Measurements from ENCODE around the gene SURF6.
"Not testable (repeated sequence)": the region's sequence is repeated elsewhere in the genome, so short reads cannot be mapped to it uniquely, and the experiment has no call there.

The SURF6 gene

DNA sequence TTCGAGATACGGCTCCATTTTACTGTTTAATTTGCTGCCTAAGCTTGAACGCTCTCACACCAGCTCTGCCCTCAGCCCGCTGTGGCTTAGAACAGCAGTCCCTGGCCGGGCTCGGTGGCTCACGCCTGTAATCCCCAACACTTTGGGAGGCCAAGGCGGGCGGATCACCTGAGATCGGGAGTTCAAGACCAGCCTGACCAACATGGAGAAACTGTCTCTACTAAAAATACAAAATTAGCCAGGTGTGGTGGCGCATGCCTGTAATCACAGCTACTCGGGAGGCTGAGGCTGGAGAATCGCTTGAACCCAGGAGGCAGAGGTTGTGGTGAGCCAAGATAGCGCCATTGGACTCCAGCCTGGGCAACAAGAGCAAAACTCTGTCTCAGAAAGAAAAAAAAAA is 41.3 kb upstream of the SURF6 start:
- not testable (repeated sequence) for H3K4me3 ChIP-seq (ENCODE audit: low read depth in 1 of 5, low read length in 5 of 5); H3K27me3 ChIP-seq (ENCODE audit: control insufficient read depth in 5 of 5, insufficient read depth in 4 of 5, low read length in 5 of 5); H3K36me3 ChIP-seq (ENCODE audit: control insufficient read depth in 5 of 5, insufficient read depth in 5 of 5, low read length in 5 of 5); H3K9me3 ChIP-seq (ENCODE audit: control insufficient read depth in 5 of 5, low read length in 5 of 5); H3K9ac ChIP-seq (ENCODE audit: low read length in 5 of 5)
- Histone ChIP-seq H3K27ac (ENCODE audit: low read depth, low read length) (peak overlapping the region; percentile 54), H3K4me1 (ENCODE audit: control insufficient read depth in 5 of 5, insufficient read depth in 5 of 5, low read length in 5 of 5) (peaks cover 3 to 43% (median 34%) of the 10 kb centered on the region in 5 donors)

DNA sequence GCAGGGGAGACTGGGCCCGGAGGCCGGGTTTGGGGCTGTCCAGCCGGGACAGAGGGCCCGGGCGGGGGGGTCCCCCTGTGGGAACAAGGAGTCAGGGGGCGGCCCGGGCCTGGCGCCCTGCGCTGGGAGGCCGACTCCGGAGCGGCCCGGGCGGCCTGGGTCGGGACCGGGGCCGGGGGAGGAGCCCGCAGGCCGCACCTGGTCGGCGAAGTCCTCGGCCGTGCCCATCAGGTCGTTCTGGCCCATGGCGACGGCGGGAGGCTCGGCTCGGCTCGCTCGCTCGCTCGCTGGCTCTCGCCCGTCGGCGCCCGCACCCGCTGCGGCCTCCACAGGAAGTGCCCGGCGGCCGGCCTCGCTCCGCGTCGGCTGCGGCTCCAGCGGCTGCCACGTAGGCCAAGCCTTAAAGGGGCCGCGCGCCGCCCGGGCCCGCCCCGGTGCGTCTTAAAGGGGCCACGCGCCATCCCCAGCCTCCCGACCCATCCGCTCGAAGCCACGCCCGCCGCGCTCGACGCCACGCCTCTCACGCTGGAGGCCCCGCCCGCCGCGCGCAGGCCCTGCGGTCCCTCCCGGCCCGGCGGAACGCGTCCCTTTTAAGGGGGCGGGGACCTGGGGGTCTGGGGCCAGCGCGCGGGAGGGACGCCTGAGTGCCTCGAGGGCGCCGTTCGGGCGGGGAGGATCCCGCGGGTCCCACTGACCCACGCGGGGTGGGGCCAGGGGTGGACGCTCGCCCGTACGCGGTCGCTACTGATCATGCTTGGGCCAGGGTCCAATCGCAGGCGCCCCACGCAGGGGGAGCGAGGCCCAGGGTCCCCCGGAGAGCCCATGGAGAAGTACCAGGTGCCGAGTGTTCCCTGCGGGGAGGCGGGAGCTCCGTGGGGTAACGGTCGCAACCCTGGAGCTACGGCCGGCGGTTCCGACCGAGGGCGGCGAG is 40.0 kb upstream of the SURF6 start, which contains the start of the genes STKLD1 and SURF4:
TSS of gene STKLD1 (plus strand) at position 643 of the 931 bp plus-strand sequence. CDS start at position 751, 108 bp downstream.
TSS of gene SURF4 (minus strand) at position 337 of the 931 bp plus-strand sequence. CDS start at position 246, 91 bp downstream.
- H3K36me3 ChIP-seq (ENCODE audit: control insufficient read depth in 5 of 5, insufficient read depth in 5 of 5, low read length in 5 of 5): peaks cover 0 to 8% (median 5%) of the 10 kb centered on the region in 5 donors
- H3K4me3 ChIP-seq (ENCODE audit: low read depth in 1 of 5, low read length in 5 of 5): peak within 1 kb of the TSS; percentile 75 to 98 (median 88)
- H3K4me1 ChIP-seq (ENCODE audit: control insufficient read depth in 5 of 5, insufficient read depth in 5 of 5, low read length in 5 of 5): peaks cover 10 to 56% (median 47%) of the 10 kb centered on the region in 5 donors
- H3K27me3 ChIP-seq (ENCODE audit: control insufficient read depth in 5 of 5, insufficient read depth in 4 of 5, low read length in 5 of 5): no peaks in the 10 kb centered on the region
- H3K9ac ChIP-seq (ENCODE audit: low read length in 5 of 5): peak within 1 kb of the TSS; percentile 40 to 100 (median 96)
- H3K9me3 ChIP-seq (ENCODE audit: control insufficient read depth in 5 of 5, low read length in 5 of 5): peaks cover 0 to 8% (median 2%) of the 10 kb centered on the region in 5 donors
- H3K27ac ChIP-seq (ENCODE audit: low read depth, low read length): peak within 1 kb of the TSS; percentile 74

- peaks cover 14 to 64% (median 55%) of the 10 kb centered on the region in 5 donors for H3K4me1 ChIP-seq (ENCODE audit: control insufficient read depth in 5 of 5, insufficient read depth in 5 of 5, low read length in 5 of 5)
Observed at GRCh38 chr9:133375116-133375723, 39.2 kb upstream of the SURF6 start.

DNA sequence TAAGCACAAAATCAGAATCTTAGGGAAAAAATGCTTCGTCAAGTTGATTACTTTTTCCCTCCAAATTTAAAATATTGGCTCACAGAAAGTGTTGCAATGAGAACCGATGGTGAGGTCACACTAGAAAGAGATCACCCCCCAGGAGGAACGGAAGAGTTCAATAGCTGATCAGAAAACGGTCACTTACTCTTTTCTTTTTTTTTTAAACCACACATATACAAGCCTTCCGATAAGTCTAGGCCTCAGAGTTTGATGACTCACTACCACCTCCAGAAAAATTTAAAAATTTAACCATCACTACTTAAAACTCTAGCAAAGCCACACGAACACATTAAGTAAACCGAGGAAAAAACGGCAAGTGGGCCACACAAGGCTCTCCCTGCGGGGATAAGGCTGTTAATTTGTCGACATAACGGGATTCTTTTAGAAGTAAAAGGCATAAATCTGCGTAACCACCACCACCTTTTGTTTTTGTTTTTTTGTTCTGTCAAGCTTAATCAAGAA is 38.7 kb upstream of the SURF6 start:
- Histone ChIP-seq H3K36me3 (ENCODE audit: control insufficient read depth in 5 of 5, insufficient read depth in 5 of 5, low read length in 5 of 5) (peaks cover 0 to 20% (median 15%) of the 10 kb centered on the region in 5 donors), H3K9ac (ENCODE audit: low read length in 5 of 5) (peak overlapping the region; percentile 40 to 100 (median 96)), H3K4me1 (ENCODE audit: control insufficient read depth in 5 of 5, insufficient read depth in 5 of 5, low read length in 5 of 5) (peaks cover 14 to 70% (median 60%) of the 10 kb centered on the region in 5 donors), H3K4me3 (ENCODE audit: low read depth in 1 of 5, low read length in 5 of 5) (peak overlapping the region; percentile 75 to 98 (median 88)), H3K27ac (ENCODE audit: low read depth, low read length) (peak overlapping the region; percentile 74), H3K9me3 (ENCODE audit: control insufficient read depth in 5 of 5, low read length in 5 of 5) (peaks cover 0 to 8% (median 2%) of the 10 kb centered on the region in 5 donors), H3K27me3 (ENCODE audit: control insufficient read depth in 5 of 5, insufficient read depth in 4 of 5, low read length in 5 of 5) (no peaks in the 10 kb centered on the region)

More at GRCh38 chr9:133375116-133375723, 39.2 kb upstream of the SURF6 start:
- Histone ChIP-seq H3K4me3 (ENCODE audit: low read depth in 1 of 5, low read length in 5 of 5) (peak overlapping the region; percentile 75 to 98 (median 88)), H3K9me3 (ENCODE audit: control insufficient read depth in 5 of 5, low read length in 5 of 5) (peaks cover 0 to 8% (median 2%) of the 10 kb centered on the region in 5 donors), H3K36me3 (ENCODE audit: control insufficient read depth in 5 of 5, insufficient read depth in 5 of 5, low read length in 5 of 5) (peaks cover 0 to 14% (median 9%) of the 10 kb centered on the region in 5 donors), H3K27me3 (ENCODE audit: control insufficient read depth in 5 of 5, insufficient read depth in 4 of 5, low read length in 5 of 5) (no peaks in the 10 kb centered on the region), H3K9ac (ENCODE audit: low read length in 5 of 5) (peak overlapping the region; percentile 40 to 100 (median 96)), H3K27ac (ENCODE audit: low read depth, low read length) (peak overlapping the region; percentile 74)

DNA sequence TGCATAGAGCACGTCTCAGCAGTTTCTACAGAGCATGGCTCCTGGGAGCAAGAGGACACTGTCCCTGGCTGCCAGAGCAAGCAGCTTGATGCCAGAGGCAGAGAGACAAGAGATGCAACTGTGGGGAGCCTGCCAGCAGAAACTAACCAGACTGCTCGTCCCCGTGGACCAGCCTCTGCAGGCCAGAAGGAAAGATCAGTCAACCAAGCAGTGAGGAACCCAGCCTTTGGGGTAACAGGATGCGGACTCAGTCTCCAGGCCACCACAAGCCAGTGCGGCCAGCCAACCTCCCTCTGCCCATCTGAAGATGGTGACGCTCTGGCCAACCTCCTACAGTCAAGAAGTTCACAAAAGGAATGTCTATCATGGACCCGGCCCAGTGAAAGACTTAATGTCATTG is 36.2 kb upstream of the SURF6 start:
- H3K27me3 ChIP-seq (ENCODE audit: control insufficient read depth in 5 of 5, insufficient read depth in 4 of 5, low read length in 5 of 5): no peaks in the 10 kb centered on the region
- peaks cover 28 to 88% (median 84%) of the 10 kb centered on the region in 5 donors for H3K4me1 ChIP-seq (ENCODE audit: control insufficient read depth in 5 of 5, insufficient read depth in 5 of 5, low read length in 5 of 5)
- H3K27ac ChIP-seq (ENCODE audit: low read depth, low read length): peak overlapping the region; percentile 74
- peak overlapping the region in 3 of 5 donors; percentile 3 to 14 (median 7) for H3K4me3 ChIP-seq (ENCODE audit: low read depth in 1 of 5, low read length in 5 of 5)
- H3K9ac ChIP-seq (ENCODE audit: low read length in 5 of 5): peak overlapping the region in 3 of 5 donors; percentile 22 to 39 (median 36)
- peaks cover 0 to 33% (median 24%) of the 10 kb centered on the region in 5 donors for H3K36me3 ChIP-seq (ENCODE audit: control insufficient read depth in 5 of 5, insufficient read depth in 5 of 5, low read length in 5 of 5)
- no peaks in the 10 kb centered on the region for H3K9me3 ChIP-seq (ENCODE audit: control insufficient read depth in 5 of 5, low read length in 5 of 5)

GRCh38 chr9:133371261-133371711 is 35.3 kb upstream of the SURF6 start:
- Histone ChIP-seq H3K9ac (ENCODE audit: low read length in 5 of 5) (peak overlapping the region in 3 of 5 donors; percentile 16 to 30 (median 22)), H3K4me1 (ENCODE audit: control insufficient read depth in 5 of 5, insufficient read depth in 5 of 5, low read length in 5 of 5) (peaks cover 28 to 87% (median 76%) of the 10 kb centered on the region in 5 donors), H3K27ac (ENCODE audit: low read depth, low read length) (peak overlapping the region; percentile 74), H3K27me3 (ENCODE audit: control insufficient read depth in 5 of 5, insufficient read depth in 4 of 5, low read length in 5 of 5) (no peaks in the 10 kb centered on the region), H3K4me3 (ENCODE audit: low read depth in 1 of 5, low read length in 5 of 5) (peak overlapping the region in 1 of 5 donors; percentile 3), H3K36me3 (ENCODE audit: control insufficient read depth in 5 of 5, insufficient read depth in 5 of 5, low read length in 5 of 5) (peaks cover 0 to 42% (median 33%) of the 10 kb centered on the region in 5 donors), H3K9me3 (ENCODE audit: control insufficient read depth in 5 of 5, low read length in 5 of 5) (no peaks in the 10 kb centered on the region)

GRCh38 chr9:133370685-133371084 is 34.7 kb upstream of the SURF6 start:
- no peaks in the 10 kb centered on the region for H3K27me3 ChIP-seq (ENCODE audit: control insufficient read depth in 5 of 5, insufficient read depth in 4 of 5, low read length in 5 of 5)
- H3K9ac ChIP-seq (ENCODE audit: low read length in 5 of 5): no peak overlapping the region
- H3K4me3 ChIP-seq (ENCODE audit: low read depth in 1 of 5, low read length in 5 of 5): no peak overlapping the region
- peaks cover 4 to 48% (median 39%) of the 10 kb centered on the region in 5 donors for H3K36me3 ChIP-seq (ENCODE audit: control insufficient read depth in 5 of 5, insufficient read depth in 5 of 5, low read length in 5 of 5)
- no peak overlapping the region for H3K27ac ChIP-seq (ENCODE audit: low read depth, low read length)
- H3K9me3 ChIP-seq (ENCODE audit: control insufficient read depth in 5 of 5, low read length in 5 of 5): no peaks in the 10 kb centered on the region
- peaks cover 28 to 86% (median 75%) of the 10 kb centered on the region in 5 donors for H3K4me1 ChIP-seq (ENCODE audit: control insufficient read depth in 5 of 5, insufficient read depth in 5 of 5, low read length in 5 of 5)

DNA sequence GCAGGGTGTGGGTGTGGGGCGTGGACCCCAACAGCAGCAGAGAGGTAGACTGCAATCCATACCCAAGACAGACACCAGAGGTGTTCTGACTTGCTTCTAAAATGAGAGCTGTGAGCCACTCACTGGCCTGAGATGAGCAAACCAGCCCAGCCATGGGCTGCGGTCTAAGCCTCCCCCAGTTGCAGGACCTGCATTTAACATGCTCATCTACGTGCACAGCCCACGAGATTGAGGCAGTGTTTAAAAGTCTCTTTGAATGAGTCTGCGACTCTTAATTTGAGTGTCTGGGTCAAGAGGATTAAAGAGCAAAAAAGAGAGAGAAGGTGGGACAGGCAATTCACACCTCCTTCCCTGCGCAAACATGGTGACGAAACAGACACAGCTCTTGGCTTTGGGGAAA is 33.9 kb upstream of the SURF6 start:
- H3K9me3 ChIP-seq (ENCODE audit: control insufficient read depth in 5 of 5, low read length in 5 of 5): no peaks in the 10 kb centered on the region

GRCh38 chr9:133369422-133369821 is 33.4 kb upstream of the SURF6 start:
- peaks cover 6 to 58% (median 50%) of the 10 kb centered on the region in 5 donors for H3K36me3 ChIP-seq (ENCODE audit: control insufficient read depth in 5 of 5, insufficient read depth in 5 of 5, low read length in 5 of 5)
- peaks cover 28 to 78% (median 69%) of the 10 kb centered on the region in 5 donors for H3K4me1 ChIP-seq (ENCODE audit: control insufficient read depth in 5 of 5, insufficient read depth in 5 of 5, low read length in 5 of 5)
- no peak overlapping the region for H3K4me3 ChIP-seq (ENCODE audit: low read depth in 1 of 5, low read length in 5 of 5)
- peak overlapping the region in 2 of 5 donors; percentile 24 to 28 for H3K9ac ChIP-seq (ENCODE audit: low read length in 5 of 5)
- H3K9me3 ChIP-seq (ENCODE audit: control insufficient read depth in 5 of 5, low read length in 5 of 5): no peaks in the 10 kb centered on the region
- peak overlapping the region; percentile 75 for H3K27ac ChIP-seq (ENCODE audit: low read depth, low read length)
- no peaks in the 10 kb centered on the region for H3K27me3 ChIP-seq (ENCODE audit: control insufficient read depth in 5 of 5, insufficient read depth in 4 of 5, low read length in 5 of 5)

More for the DNA sequence above, 33.9 kb upstream of the SURF6 start:
- Histone ChIP-seq H3K4me3 (ENCODE audit: low read depth in 1 of 5, low read length in 5 of 5) (no peak overlapping the region), H3K36me3 (ENCODE audit: control insufficient read depth in 5 of 5, insufficient read depth in 5 of 5, low read length in 5 of 5) (peaks cover 6 to 54% (median 46%) of the 10 kb centered on the region in 5 donors), H3K27me3 (ENCODE audit: control insufficient read depth in 5 of 5, insufficient read depth in 4 of 5, low read length in 5 of 5) (no peaks in the 10 kb centered on the region), H3K27ac (ENCODE audit: low read depth, low read length) (no peak overlapping the region), H3K4me1 (ENCODE audit: control insufficient read depth in 5 of 5, insufficient read depth in 5 of 5, low read length in 5 of 5) (peaks cover 28 to 83% (median 73%) of the 10 kb centered on the region in 5 donors), H3K9ac (ENCODE audit: low read length in 5 of 5) (peak overlapping the region in 2 of 5 donors; percentile 24 to 28)

Measured in subcutaneous abdominal adipose tissue (tissue), 5 donors.